Measurements from ENCODE around the gene ATPAF1.

DNA sequence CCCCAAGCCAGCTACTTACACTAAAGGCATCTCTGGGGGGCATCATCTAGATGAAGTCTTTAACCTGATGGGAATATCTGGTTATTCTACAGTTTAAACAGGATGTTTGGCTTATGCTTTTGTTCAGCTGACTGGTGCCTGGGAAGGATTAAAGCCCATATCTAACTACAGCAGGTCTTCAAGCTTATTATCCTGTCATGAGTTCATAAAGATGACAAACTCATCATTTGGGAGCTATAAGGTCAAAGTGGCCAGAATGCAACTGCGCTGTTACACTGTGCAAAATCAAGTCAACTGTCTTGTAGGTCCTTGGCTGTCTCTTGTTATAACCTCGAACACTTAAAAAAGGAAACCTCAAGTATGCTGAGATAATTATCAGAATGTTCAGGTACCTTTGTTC lies 33.0 kb downstream of the ATPAF1 start:
- TF ChIP-seq ZNF600 (tag by site-specific recombination; IDR thresholded peaks at IDR 0.05) (no peak), ZNF621 (tag by site-specific recombination; IDR thresholded peaks at IDR 0.05) (no peak), ZNF202 (tag by site-specific recombination; IDR thresholded peaks at IDR 0.05; ENCODE audit: borderline replicate concordance) (no peak), ZSCAN30 (tag by site-specific recombination; IDR thresholded peaks at IDR 0.05) (no peak)
- TF ChIP-seq, protein P1, sequence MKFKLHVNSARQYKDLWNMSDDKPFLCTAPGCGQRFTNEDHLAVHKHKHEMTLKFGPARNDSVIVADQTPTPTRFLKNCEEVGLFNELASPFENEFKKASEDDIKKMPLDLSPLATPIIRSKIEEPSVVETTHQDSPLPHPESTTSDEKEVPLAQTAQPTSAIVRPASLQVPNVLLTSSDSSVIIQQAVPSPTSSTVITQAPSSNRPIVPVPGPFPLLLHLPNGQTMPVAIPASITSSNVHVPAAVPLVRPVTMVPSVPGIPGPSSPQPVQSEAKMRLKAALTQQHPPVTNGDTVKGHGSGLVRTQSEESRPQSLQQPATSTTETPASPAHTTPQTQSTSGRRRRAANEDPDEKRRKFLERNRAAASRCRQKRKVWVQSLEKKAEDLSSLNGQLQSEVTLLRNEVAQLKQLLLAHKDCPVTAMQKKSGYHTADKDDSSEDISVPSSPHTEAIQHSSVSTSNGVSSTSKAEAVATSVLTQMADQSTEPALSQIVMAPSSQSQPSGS (tag by site-specific recombination; IDR thresholded peaks at IDR 0.05; ENCODE audit: low read depth) = no peak
- TF ChIP-seq, protein P2, sequence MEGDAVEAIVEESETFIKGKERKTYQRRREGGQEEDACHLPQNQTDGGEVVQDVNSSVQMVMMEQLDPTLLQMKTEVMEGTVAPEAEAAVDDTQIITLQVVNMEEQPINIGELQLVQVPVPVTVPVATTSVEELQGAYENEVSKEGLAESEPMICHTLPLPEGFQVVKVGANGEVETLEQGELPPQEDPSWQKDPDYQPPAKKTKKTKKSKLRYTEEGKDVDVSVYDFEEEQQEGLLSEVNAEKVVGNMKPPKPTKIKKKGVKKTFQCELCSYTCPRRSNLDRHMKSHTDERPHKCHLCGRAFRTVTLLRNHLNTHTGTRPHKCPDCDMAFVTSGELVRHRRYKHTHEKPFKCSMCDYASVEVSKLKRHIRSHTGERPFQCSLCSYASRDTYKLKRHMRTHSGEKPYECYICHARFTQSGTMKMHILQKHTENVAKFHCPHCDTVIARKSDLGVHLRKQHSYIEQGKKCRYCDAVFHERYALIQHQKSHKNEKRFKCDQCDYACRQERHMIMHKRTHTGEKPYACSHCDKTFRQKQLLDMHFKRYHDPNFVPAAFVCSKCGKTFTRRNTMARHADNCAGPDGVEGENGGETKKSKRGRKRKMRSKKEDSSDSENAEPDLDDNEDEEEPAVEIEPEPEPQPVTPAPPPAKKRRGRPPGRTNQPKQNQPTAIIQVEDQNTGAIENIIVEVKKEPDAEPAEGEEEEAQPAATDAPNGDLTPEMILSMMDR (tag by site-specific recombination; IDR thresholded peaks at IDR 0.05) = no peak
- TF ChIP-seq, protein P3, sequence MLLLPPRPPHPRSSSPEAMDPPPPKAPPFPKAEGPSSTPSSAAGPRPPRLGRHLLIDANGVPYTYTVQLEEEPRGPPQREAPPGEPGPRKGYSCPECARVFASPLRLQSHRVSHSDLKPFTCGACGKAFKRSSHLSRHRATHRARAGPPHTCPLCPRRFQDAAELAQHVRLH (tag by site-specific recombination; IDR thresholded peaks at IDR 0.05) = no peak
- TF ChIP-seq, protein P4, sequence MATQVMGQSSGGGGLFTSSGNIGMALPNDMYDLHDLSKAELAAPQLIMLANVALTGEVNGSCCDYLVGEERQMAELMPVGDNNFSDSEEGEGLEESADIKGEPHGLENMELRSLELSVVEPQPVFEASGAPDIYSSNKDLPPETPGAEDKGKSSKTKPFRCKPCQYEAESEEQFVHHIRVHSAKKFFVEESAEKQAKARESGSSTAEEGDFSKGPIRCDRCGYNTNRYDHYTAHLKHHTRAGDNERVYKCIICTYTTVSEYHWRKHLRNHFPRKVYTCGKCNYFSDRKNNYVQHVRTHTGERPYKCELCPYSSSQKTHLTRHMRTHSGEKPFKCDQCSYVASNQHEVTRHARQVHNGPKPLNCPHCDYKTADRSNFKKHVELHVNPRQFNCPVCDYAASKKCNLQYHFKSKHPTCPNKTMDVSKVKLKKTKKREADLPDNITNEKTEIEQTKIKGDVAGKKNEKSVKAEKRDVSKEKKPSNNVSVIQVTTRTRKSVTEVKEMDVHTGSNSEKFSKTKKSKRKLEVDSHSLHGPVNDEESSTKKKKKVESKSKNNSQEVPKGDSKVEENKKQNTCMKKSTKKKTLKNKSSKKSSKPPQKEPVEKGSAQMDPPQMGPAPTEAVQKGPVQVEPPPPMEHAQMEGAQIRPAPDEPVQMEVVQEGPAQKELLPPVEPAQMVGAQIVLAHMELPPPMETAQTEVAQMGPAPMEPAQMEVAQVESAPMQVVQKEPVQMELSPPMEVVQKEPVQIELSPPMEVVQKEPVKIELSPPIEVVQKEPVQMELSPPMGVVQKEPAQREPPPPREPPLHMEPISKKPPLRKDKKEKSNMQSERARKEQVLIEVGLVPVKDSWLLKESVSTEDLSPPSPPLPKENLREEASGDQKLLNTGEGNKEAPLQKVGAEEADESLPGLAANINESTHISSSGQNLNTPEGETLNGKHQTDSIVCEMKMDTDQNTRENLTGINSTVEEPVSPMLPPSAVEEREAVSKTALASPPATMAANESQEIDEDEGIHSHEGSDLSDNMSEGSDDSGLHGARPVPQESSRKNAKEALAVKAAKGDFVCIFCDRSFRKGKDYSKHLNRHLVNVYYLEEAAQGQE (tag by site-specific recombination; IDR thresholded peaks at IDR 0.05) = no peak
- TF ChIP-seq, protein P5, sequence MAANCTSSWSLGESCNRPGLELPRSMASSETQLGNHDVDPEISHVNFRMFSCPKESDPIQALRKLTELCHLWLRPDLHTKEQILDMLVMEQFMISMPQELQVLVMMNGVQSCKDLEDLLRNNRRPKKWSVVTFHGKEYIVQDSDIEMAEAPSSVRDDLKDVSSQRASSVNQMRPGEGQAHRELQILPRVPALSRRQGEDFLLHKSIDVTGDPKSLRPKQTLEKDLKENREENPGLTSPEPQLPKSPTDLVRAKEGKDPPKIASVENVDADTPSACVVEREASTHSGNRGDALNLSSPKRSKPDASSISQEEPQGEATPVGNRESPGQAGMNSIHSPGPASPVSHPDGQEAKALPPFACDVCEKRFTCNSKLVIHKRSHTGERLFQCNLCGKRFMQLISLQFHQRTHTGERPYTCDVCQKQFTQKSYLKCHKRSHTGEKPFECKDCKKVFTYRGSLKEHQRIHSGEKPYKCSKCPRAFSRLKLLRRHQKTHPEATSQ (tag by site-specific recombination; IDR thresholded peaks at IDR 0.05) = no peak

Data from HEK293 (cell line).